ENCODE results near the gene MZT2A.
A peak's percentile ranks its signal among the peaks of the same experiment; 100 is the strongest.
"Not testable (repeated sequence)": the region's sequence is repeated elsewhere in the genome, so short reads cannot be mapped to it uniquely, and the experiment has no call there.

The MZT2A gene

GRCh38 chr2:131492015-131492417 is at the start of gene MZT2A:
Gene MZT2A (minus strand): TSS chr2:131492397. CDS start chr2:131492376, 21 bp downstream.
- DNase-seq = not testable (repeated sequence)

- DNase-seq = not testable (repeated sequence)
These were observed 46.7 kb upstream of the MZT2A start for GRCh38 chr2:131538856-131539255.

- not testable (repeated sequence) for DNase-seq
These were observed 44.6 kb upstream of the MZT2A start for GRCh38 chr2:131536841-131537240.

GRCh38 chr2:131535951-131536826 is 44.0 kb upstream of the MZT2A start:
- DNase-seq = not testable (repeated sequence)

GRCh38 chr2:131535526-131535925 is 43.3 kb upstream of the MZT2A start:
- no peak for DNase-seq

- DNase-seq = not testable (repeated sequence)
These were observed 42.8 kb upstream of the MZT2A start for GRCh38 chr2:131534965-131535364.

GRCh38 chr2:131534317-131534672 is 42.1 kb upstream of the MZT2A start:
- DNase-seq = not testable (repeated sequence)

- not testable (repeated sequence) for DNase-seq
These were observed 41.6 kb upstream of the MZT2A start for GRCh38 chr2:131533609-131534316.

- not testable (repeated sequence) for DNase-seq
These were observed 40.8 kb upstream of the MZT2A start for GRCh38 chr2:131532723-131533608.

- not testable (repeated sequence) for DNase-seq
These were observed 39.5 kb upstream of the MZT2A start for GRCh38 chr2:131531547-131532185.

GRCh38 chr2:131530626-131531344 is 38.6 kb upstream of the MZT2A start:
- not testable (repeated sequence) for DNase-seq

GRCh38 chr2:131529864-131530445 is 37.8 kb upstream of the MZT2A start:
- not testable (repeated sequence) for DNase-seq

- DNase-seq = not testable (repeated sequence)
These were observed 37.0 kb upstream of the MZT2A start for GRCh38 chr2:131528981-131529863.

- DNase-seq = peak; percentile 56
These were observed 35.2 kb upstream of the MZT2A start, which contains the start of gene CCDC74A for GRCh38 chr2:131527131-131528001. Gene CCDC74A (plus strand): TSS chr2:131527888. CDS start chr2:131527971, 83 bp downstream.

GRCh38 chr2:131525256-131525655 is 33.1 kb upstream of the MZT2A start:
- not testable (repeated sequence) for DNase-seq

- no peak for DNase-seq
These were observed 30.0 kb upstream of the MZT2A start for GRCh38 chr2:131521961-131522781.

- DNase-seq = not testable (repeated sequence)
These were observed 29.3 kb upstream of the MZT2A start for GRCh38 chr2:131521524-131521923.

GRCh38 chr2:131520526-131520925 is 28.3 kb upstream of the MZT2A start:
- DNase-seq = no peak

Data from fibroblast of skin of right quadriceps (primary cell).